ENCODE results near the gene CDHR2.

The CDHR2 gene

DNA sequence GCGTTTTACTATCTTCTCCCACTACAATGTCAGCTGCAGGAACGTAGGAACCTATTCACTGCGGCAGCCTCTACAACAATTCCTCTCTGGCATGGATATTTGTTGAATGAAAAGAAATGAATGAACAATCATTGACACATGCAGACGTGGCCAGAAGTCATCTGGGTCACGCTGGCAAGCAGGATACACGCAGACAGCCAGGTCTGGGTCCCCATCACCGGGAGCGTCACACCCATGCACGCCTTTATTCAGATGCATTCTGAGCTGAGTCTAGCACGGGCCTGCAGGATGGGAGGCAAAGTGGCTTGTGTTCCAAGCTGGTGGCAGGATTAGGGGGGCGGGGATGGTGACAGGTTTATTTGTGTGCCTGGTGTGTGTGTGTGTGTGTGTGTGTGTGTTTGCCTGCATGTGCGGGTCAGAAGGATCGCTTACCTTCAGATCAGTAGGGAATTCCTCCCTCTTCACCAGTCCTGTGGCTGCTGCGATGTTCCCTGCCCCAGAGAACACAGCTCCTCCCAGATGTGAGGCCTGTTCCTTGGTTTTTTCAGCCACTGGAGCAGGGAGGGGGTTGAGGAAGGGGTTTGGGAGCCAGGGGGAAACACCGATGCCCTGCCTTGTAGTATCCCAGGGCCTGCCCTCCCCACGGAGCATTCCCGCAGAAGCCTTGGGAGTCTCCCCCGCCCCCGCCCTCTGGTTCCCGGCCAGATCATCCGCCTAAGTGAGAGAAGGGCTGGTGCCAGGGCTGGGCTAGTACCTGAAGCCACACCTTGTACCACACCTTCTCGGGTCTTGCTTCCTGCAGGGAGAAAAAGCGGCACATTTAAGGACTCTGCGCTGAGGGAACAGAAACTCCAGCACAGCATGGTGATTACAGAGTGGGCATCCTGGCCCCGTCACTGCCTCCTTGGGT, 77.1 kb downstream of the CDHR2 start:
- DNase-seq = no peak

DNA sequence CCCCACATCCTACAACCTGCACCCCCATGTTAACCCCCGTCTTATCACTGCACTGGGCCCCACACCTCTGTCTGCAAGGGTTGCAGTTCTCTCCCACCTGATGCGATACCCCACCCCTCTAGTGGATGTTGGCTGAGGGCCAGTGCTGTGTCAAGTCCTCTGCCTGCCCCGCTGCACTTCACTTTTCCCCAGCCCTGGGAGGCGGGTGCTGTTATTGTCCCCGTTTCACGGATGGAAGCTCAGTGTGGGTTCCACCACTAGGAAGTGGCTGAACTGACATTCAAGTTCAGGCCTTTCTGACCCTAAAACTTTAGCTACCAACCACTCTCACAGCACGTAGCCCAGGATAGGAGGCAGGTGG, 77.7 kb downstream of the CDHR2 start:
- no peak for DNase-seq

- DNase-seq = no peak
Measured at GRCh38 chr5:176627582-176627981, 78.4 kb downstream of the CDHR2 start.

DNA sequence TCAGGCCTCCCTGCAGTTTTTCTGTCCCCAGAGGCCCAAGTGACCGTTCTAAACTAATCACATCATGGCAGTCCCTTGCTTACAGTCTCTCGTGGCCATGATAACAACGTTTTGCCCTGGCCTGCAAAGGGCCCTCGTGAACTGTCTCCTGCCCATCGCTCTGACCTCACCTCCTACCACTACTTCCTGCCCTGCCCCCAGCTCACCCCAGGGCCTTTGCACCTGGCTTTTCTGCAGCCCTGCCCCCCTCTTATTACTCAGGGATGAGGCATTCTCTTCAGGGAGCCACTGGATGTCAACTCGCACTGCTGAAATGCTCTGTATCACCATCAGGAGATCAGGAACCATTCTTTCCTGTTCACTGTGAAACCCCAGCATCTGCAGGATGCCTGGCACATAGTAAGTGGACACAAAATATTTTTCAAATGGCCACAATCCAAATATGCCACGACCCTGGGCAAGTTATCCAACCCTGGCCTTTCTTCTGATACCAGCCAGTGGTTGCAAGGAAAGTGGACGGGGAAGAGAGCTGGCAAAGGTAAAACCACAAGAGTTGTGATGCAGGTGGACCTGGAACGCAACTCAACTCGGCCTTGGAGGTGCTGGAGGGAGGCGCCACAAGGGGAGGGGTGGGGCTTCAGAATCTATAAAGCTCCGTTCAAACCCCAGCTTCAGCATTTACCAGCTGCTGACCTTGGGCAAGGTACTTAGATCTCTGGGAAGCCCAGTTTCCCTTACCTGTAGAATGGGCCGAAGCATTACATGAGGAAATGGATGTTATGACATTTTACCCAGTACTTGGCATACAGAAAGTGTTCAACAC, 79.5 kb downstream of the CDHR2 start:
- no peak for DNase-seq

GRCh38 chr5:176629317-176629852, 80.2 kb downstream of the CDHR2 start:
- DNase-seq = no peak

DNA sequence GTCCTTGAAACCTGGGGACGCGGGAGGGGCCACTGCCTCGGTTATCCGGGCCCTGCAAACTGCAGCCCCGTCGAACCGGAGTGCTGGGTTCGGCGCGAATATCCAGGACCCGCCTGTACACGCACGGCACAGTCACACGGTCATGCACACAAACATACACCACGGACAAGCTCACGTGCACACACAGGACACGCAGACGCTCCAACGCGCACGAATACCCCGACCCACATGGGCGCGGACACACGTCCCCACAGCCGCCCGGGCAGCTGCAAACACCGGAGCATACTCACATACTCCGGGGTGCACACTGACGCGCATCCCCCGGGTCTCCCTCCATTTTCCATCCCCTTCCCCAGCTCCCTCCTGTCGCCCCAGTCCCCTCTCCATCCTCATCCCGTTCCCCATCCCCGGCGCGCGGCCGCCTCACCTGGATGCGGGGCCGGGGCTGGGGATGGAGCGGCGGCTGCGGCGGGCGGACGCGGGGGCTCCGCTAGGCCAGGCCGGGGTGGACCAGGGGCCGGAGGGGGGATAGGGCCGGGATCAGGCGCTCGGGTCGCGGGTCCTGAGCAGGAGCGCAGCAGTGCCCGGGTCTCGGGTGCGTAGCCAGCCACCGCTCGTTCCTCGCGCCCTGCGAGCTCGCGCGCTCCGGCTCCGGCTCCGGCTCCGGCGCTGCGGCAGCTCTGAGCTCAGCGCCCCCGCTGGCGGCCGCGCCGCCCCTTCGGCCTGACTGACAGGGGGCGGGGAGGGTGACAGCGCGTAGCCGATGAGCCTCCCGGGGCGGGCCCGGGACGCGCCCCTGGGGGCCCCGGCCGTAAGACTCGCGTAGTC, 80.9 kb downstream of the CDHR2 start, which contains the start of the genes EIF4E1B and SNCB:
TSS of gene EIF4E1B (plus strand) at position 823 of the 828 bp plus-strand sequence. CDS start 12,113 bp downstream, outside the sequence.
TSS of gene SNCB (minus strand) at position 682 of the 828 bp plus-strand sequence. CDS start 880 bp downstream, outside the sequence.
- peak; percentile 51 for DNase-seq

GRCh38 chr5:176630681-176631222, 81.6 kb downstream of the CDHR2 start:
- no peak for DNase-seq

DNA sequence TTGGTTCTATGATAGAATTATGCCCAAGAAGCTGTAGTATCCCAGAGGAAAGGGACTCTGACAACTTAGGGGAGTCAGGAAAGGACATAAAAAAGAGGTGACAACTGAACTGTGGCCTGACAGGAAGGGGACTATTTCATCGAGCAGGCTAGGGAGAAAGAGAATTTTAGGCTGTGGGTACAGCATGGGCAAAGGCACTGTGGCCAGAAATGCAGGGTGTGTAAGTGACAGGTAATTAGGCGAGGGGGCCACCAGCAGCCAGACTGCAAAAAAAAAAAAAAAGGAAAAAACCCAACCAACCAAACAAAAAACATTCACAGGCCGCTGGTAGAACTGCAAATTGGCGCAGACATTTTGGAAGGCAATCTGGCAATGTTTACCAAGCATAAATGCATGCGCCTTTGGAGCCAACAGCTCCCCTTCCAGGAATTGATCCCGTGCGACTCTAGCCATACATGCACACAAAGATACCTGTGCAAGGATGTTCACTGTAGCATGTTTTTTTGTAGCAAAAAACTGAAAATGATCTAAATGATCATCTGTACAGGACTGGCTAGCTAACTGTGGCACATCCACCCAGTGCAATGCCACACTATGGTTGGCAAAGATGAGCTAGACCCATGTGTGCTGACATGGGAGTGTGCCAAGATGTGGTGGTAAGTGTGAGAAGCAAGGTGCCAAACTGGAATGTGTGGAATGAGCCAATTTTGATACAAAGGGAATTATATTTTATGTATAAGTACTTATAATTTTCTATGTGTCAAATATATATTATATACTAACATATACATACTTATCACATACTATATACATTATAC, 82.5 kb downstream of the CDHR2 start:
- DNase-seq = no peak

DNA sequence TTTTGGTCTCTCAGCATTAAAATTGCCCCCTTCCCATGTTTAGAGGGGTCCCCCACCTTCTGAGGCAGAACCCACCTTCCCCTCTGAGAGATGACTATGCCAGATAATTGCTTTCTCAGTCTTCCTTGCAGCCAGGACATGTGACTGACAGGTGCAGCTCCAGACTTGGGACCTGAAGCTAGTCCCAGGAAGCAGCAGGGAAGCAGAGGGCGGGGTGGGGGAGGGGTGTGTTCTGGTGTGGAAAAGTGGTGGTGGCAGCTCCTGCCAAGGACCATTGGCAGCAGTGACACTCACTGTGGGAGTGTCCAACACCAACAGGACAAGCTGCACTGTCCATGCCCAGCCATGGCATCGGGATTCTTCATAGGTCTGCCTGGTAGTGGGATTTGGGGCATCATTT, 83.6 kb downstream of the CDHR2 start:
- no peak for DNase-seq

GRCh38 chr5:176633598-176633997, 84.5 kb downstream of the CDHR2 start:
- DNase-seq = no peak

DNA sequence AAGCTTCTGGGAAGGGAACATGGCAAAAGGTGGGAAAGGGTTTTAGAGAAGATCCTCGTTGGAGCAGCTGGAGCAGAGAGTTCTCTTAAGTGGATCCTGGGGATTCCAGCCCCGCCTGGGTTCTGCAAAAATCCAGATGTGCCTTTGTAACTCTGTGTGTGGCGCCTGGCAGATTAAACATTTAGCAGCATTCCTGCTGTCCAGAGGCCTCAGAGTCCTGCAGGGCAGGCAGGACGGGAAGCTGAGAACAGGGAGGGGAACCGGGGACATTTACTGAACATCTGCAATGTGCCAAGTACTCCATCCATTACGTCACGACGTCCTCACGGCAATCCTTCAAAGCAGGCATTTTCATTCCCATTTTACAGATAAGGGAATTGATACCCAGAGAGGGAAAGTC, 87.3 kb downstream of the CDHR2 start:
- DNase-seq = no peak

- DNase-seq = no peak
Measured at GRCh38 chr5:176637556-176637955, 88.4 kb downstream of the CDHR2 start.

GRCh38 chr5:176638437-176638836, 89.3 kb downstream of the CDHR2 start:
- DNase-seq = no peak

- no peak for DNase-seq
Measured at GRCh38 chr5:176639208-176639607, 90.1 kb downstream of the CDHR2 start.

- DNase-seq = no peak
Measured at GRCh38 chr5:176639981-176640380, 90.8 kb downstream of the CDHR2 start.

- DNase-seq = no peak
Measured at GRCh38 chr5:176640616-176641015, 91.5 kb downstream of the CDHR2 start.

DNA sequence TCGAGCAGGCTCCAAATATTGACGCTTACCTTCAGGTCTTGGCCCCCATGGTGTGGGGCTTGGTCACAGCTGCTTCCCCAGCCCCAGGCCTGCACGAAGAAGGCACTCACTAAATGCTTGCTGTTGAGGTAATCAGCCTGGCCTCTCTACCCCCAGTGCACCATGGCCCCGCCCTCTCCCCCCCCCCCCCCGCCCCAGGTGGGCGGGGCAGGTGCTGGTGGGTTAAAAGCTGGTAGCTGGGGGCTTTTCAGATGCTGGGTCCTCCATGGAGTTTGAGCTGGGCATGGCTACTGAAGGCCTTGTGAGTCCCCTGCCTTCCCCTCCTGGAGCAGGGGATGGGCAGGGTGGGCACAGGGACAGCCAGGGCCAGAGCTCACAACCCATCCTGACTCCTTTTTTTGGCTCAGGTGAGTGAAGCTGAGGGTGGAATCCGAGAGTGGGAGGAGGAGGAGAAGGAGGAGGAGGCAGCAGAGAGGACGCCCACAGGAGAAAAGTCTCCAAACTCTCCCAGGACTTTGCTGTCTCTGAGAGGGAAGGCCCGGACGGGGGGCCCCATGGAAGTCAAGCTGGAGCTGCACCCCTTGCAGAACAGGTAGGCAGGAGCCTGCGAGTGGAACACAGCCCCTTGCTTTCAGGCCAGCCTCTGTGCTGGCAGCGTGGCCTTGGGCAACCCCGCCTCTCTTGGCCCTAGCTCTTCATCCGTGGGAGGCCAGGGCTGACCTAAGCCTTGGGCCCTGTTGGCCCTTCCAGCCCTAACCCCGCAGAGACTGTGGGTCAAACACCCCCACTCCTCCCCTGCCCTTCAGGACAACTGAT, 93.7 kb downstream of the CDHR2 start:
- DNase-seq = no peak

GRCh38 chr5:176643491-176644219, 94.5 kb downstream of the CDHR2 start:
- DNase-seq = no peak

GRCh38 chr5:176644294-176644693, 95.2 kb downstream of the CDHR2 start:
- DNase-seq = no peak

All from CD4-positive, alpha-beta T cell treated with Interferon gamma for 1 hour (primary cell).